ENCODE measurements around the gene SMIM3. TPM values are rescaled to one million over a fixed set of nuclear protein-coding genes. Genes with fewer than 3 reads are reported as not detected.

The SMIM3 gene
- total RNA-seq, 1 donor from 2014 or later: 8.2 TPM

DNA sequence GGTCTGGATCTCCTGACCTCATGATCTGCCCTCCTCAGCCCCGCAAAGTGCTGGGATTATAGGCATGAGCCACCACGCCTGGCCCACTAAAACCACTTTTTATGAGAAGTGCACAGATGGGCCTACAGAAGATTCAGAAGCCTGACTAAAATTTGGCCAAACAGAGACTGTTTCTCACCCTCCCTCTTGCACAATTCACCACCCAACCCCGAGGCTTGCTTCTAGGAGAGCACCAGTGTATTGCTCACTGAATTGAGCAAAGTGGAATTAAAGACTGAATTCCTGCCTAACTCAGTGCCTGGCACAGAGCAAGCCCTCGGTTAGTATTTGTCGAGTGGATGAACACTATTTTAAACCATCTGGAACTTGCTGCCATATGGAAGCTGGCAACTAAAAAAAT lies 16.3 kb upstream of the SMIM3 start:
- Mint-ChIP-seq H3K9me3 (peaks cover 4% of the 10 kb centered on the region), H3K27ac (no peak overlapping the region)

DNA sequence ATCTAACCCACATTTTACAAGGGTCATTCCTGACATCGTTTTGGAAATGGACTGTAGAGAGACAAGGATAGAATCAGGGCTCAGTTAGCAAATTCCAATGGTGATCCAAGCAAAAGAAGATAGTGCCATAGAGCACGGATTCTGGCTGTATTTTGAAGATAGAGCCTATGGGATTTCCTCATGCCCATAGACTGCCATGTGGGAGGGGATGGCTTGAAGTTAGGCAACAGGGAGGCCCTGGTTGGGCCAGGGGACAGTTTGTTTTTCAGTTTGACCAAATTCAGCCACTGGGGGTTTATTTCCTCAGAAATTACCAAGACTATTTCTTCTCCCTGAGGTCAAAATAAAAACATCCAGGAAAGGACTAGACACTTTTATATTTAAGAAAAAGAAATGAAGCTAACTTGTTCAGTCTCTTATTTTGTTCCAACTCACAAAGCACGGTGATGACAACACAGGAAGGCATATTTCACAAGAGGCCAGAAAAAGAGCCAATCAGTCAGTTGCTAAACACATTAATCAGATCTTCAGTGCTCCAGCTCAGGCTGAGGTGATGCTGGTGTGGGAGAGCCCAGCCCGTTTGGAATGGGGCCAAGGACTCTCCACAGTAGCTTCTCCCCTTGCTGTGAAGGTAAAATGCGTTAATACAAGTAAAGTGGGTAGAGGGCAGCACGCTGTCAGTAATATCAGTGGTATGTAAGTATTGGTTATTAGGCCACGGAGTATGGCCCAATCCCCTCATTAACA lies 15.4 kb upstream of the SMIM3 start:
- Mint-ChIP-seq H3K27me3 (peaks cover 20% of the 10 kb centered on the region), H3K9me3 (peaks cover 4% of the 10 kb centered on the region), H3K27ac (peak overlapping the region; percentile 83), H3K4me3 (peak overlapping the region; percentile 55), H3K4me1 (ENCODE audit: unreplicated experiment) (peaks cover 10% of the 10 kb centered on the region), H3K36me3 (no peaks in the 10 kb centered on the region)
- TF ChIP-seq, protein P1, sequence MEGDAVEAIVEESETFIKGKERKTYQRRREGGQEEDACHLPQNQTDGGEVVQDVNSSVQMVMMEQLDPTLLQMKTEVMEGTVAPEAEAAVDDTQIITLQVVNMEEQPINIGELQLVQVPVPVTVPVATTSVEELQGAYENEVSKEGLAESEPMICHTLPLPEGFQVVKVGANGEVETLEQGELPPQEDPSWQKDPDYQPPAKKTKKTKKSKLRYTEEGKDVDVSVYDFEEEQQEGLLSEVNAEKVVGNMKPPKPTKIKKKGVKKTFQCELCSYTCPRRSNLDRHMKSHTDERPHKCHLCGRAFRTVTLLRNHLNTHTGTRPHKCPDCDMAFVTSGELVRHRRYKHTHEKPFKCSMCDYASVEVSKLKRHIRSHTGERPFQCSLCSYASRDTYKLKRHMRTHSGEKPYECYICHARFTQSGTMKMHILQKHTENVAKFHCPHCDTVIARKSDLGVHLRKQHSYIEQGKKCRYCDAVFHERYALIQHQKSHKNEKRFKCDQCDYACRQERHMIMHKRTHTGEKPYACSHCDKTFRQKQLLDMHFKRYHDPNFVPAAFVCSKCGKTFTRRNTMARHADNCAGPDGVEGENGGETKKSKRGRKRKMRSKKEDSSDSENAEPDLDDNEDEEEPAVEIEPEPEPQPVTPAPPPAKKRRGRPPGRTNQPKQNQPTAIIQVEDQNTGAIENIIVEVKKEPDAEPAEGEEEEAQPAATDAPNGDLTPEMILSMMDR (conservative IDR thresholded peaks at IDR 0.05): no peak
- DNase-seq (ENCODE audit: extremely low spot score, unreplicated experiment): no peak

More for the DNA sequence above, 16.3 kb upstream of the SMIM3 start:
- TF ChIP-seq, protein P1 (conservative IDR thresholded peaks at IDR 0.05): no peak
- H3K36me3 Mint-ChIP-seq: no peaks in the 10 kb centered on the region
- H3K4me1 Mint-ChIP-seq (ENCODE audit: unreplicated experiment): peaks cover 12% of the 10 kb centered on the region
- peaks cover 13% of the 10 kb centered on the region for H3K27me3 Mint-ChIP-seq
- H3K4me3 Mint-ChIP-seq: no peak overlapping the region
- no peak for DNase-seq (ENCODE audit: extremely low spot score, unreplicated experiment)

DNA sequence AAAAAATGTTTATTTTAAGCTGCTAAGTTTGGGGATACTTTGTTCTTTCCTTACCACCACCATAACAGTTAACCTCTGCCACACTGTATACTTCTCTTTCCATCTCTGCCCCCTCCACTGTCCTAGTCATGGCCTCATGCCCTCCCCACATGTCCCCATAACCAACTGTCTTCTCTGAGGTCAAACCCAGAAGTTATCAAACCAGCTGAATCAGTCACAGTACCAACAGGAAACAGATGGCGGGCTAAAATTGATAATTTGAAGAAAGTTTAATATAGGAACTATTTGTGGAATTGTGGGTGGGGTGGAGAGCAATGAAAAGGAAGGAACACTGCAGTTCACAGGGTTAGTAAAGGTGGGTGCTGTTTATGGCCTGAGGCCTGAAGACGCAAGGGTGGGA lies 14.0 kb upstream of the SMIM3 start:
- Mint-ChIP-seq H3K9me3 (peaks cover 1% of the 10 kb centered on the region), H3K27me3 (peaks cover 22% of the 10 kb centered on the region), H3K4me3 (no peak overlapping the region), H3K36me3 (no peaks in the 10 kb centered on the region), H3K4me1 (ENCODE audit: unreplicated experiment) (peaks cover 6% of the 10 kb centered on the region), H3K27ac (peak overlapping the region; percentile 31)
- DNase-seq (ENCODE audit: extremely low spot score, unreplicated experiment): no peak
- TF ChIP-seq, protein P1 (conservative IDR thresholded peaks at IDR 0.05): no peak

DNA sequence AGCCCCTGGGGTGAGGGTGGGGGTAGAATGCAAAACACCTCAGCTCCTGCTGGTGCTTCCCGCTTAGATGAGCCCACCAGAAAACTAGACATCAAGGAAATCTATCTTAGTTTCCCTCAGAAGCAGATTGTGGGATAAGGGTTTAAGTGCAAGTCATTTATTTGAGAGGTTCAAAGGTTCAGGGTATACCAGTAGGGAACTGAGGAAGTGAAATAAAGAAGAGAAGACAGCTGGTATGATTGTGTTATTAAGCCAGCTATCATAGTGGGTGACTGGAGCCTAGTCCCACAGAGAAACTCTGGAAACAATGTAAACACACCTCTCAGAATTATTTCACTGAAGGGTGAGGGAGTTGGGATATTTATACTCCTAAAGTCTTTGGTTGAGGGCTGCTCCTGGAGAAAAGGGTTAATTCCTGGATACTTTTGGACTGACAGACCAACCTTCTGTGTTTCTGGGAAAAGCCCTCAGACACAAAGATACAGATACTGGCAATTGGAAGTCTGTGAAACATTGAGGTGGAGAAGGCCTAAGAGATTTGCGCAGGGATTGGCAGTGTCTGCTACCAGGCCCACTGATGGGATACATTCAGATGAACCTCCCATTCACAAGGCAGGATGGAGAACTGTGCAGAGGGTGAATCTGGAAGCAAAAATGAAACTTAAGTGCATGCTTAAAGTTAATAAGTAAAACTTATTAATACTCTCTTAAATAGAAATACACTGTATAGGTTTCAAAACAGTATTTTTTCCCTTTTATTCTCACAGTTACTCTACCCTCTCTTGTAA lies 13.4 kb upstream of the SMIM3 start:
- Mint-ChIP-seq H3K4me3 (no peak overlapping the region), H3K9me3 (no peaks in the 10 kb centered on the region), H3K36me3 (no peaks in the 10 kb centered on the region), H3K27me3 (peaks cover 24% of the 10 kb centered on the region), H3K4me1 (ENCODE audit: unreplicated experiment) (peaks cover 5% of the 10 kb centered on the region), H3K27ac (peak overlapping the region; percentile 31)
- no peak for DNase-seq (ENCODE audit: extremely low spot score, unreplicated experiment)
- TF ChIP-seq, protein P1 (conservative IDR thresholded peaks at IDR 0.05): no peak

DNA sequence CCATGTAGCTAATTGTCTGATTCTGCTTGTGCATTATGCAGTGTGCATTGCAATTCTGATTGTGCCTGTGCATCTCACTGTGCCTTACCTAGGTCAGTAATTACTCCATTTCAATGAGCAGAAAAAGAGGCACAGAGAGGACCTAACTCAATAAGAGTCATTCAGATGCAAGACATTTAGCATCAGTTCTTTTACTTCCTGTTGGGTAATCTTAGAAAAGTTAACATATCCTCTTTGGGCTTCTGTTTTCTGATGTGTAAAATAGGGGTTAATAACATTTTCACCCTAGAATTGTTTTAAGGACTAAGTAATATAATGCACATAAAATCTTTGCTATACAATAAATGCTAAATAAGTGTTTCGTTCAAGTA lies 12.8 kb upstream of the SMIM3 start:
- no peaks in the 10 kb centered on the region for H3K9me3 Mint-ChIP-seq
- H3K4me1 Mint-ChIP-seq (ENCODE audit: unreplicated experiment): peaks cover 5% of the 10 kb centered on the region
- TF ChIP-seq, protein P1 (conservative IDR thresholded peaks at IDR 0.05): no peak
- H3K27ac Mint-ChIP-seq: no peak overlapping the region
- no peak for DNase-seq (ENCODE audit: extremely low spot score, unreplicated experiment)
- no peak overlapping the region for H3K4me3 Mint-ChIP-seq
- H3K27me3 Mint-ChIP-seq: peaks cover 28% of the 10 kb centered on the region
- no peaks in the 10 kb centered on the region for H3K36me3 Mint-ChIP-seq
